ENCODE data around the gene BCL2A1.

Gene BCL2A1

GRCh38 chr15:79990280-79990996 is 19.4 kb upstream of the BCL2A1 start:
- no peak for DNase-seq (ENCODE audit: insufficient read length, low spot score)
- TF ChIP-seq TAF1 (IDR thresholded peaks at IDR 0.05; ENCODE audit: low read depth, low read length) (no peak), SPI1 (IDR thresholded peaks at IDR 0.05; ENCODE audit: low read depth, low read length) (peak; percentile 71), POU2F2 (IDR thresholded peaks at IDR 0.05; ENCODE audit: low read depth, low read length) (no peak), POLR2A (IDR thresholded peaks at IDR 0.05; ENCODE audit: low read depth, low read length) (no peak)
- no peak for FAIRE-seq

- FAIRE-seq (no peak), DNase-seq (ENCODE audit: insufficient read length, low spot score) (no peak)
- TF ChIP-seq TAF1 (IDR thresholded peaks at IDR 0.05; ENCODE audit: low read depth, low read length) (no peak), POLR2AphosphoS5 (IDR thresholded peaks at IDR 0.05; ENCODE audit: low read depth, low read length) (no peak)
Measured at GRCh38 chr15:79989682-79990081, 18.7 kb upstream of the BCL2A1 start.

GRCh38 chr15:79989183-79989582 is 18.2 kb upstream of the BCL2A1 start:
- no peak for DNase-seq (ENCODE audit: insufficient read length, low spot score)
- no peak for FAIRE-seq
- TF ChIP-seq PAX5 (IDR thresholded peaks at IDR 0.05; ENCODE audit: insufficient read depth, low read length, severe bottlenecking) (no peak), TAF1 (IDR thresholded peaks at IDR 0.05; ENCODE audit: low read depth, low read length) (no peak), SPI1 (IDR thresholded peaks at IDR 0.05; ENCODE audit: low read depth, low read length) (no peak), POU2F2 (IDR thresholded peaks at IDR 0.05; ENCODE audit: low read depth, low read length) (no peak), POLR2A (IDR thresholded peaks at IDR 0.05; ENCODE audit: low read depth, low read length) (no peak), POLR2AphosphoS5 (IDR thresholded peaks at IDR 0.05; ENCODE audit: low read depth, low read length) (no peak)

GRCh38 chr15:79988448-79989117 is 17.6 kb upstream of the BCL2A1 start:
- no peak for FAIRE-seq
- DNase-seq (ENCODE audit: insufficient read length, low spot score): no peak
- TF ChIP-seq SPI1 (IDR thresholded peaks at IDR 0.05; ENCODE audit: low read depth, low read length) (no peak), PAX5 (IDR thresholded peaks at IDR 0.05; ENCODE audit: insufficient read depth, low read length, severe bottlenecking) (no peak), POLR2AphosphoS5 (IDR thresholded peaks at IDR 0.05; ENCODE audit: low read depth, low read length) (no peak), POU2F2 (IDR thresholded peaks at IDR 0.05; ENCODE audit: low read depth, low read length) (no peak), TAF1 (IDR thresholded peaks at IDR 0.05; ENCODE audit: low read depth, low read length) (no peak), POLR2A (IDR thresholded peaks at IDR 0.05; ENCODE audit: low read depth, low read length) (no peak)

GRCh38 chr15:79987969-79988368 is 17.0 kb upstream of the BCL2A1 start:
- DNase-seq (ENCODE audit: insufficient read length, low spot score): no peak
- FAIRE-seq: no peak
- no peak for TF ChIP-seq SPI1 (IDR thresholded peaks at IDR 0.05; ENCODE audit: low read depth, low read length)
- TF ChIP-seq POLR2A (IDR thresholded peaks at IDR 0.05; ENCODE audit: low read depth, low read length): no peak
- no peak for TF ChIP-seq PAX5 (IDR thresholded peaks at IDR 0.05; ENCODE audit: insufficient read depth, low read length, severe bottlenecking)
- TF ChIP-seq TAF1 (IDR thresholded peaks at IDR 0.05; ENCODE audit: low read depth, low read length): no peak
- no peak for TF ChIP-seq POU2F2 (IDR thresholded peaks at IDR 0.05; ENCODE audit: low read depth, low read length)
- no peak for TF ChIP-seq POLR2AphosphoS5 (IDR thresholded peaks at IDR 0.05; ENCODE audit: low read depth, low read length)

GRCh38 chr15:79987569-79987955 is 16.6 kb upstream of the BCL2A1 start:
- FAIRE-seq (no peak), DNase-seq (ENCODE audit: insufficient read length, low spot score) (no peak)
- TF ChIP-seq PAX5 (IDR thresholded peaks at IDR 0.05; ENCODE audit: insufficient read depth, low read length, severe bottlenecking) (no peak), POU2F2 (IDR thresholded peaks at IDR 0.05; ENCODE audit: low read depth, low read length) (no peak), POLR2A (IDR thresholded peaks at IDR 0.05; ENCODE audit: low read depth, low read length) (no peak), POLR2AphosphoS5 (IDR thresholded peaks at IDR 0.05; ENCODE audit: low read depth, low read length) (no peak), SPI1 (IDR thresholded peaks at IDR 0.05; ENCODE audit: low read depth, low read length) (no peak), TAF1 (IDR thresholded peaks at IDR 0.05; ENCODE audit: low read depth, low read length) (no peak)

- FAIRE-seq: peak; percentile 90
- no peak for DNase-seq (ENCODE audit: insufficient read length, low spot score)
- peak; percentile 44; the same call in 1 of the 2 replicates for TF ChIP-seq POU2F2 (IDR thresholded peaks at IDR 0.05; ENCODE audit: low read depth, low read length)
- no peak for TF ChIP-seq TAF1 (IDR thresholded peaks at IDR 0.05; ENCODE audit: low read depth, low read length)
- no peak for TF ChIP-seq POLR2A (IDR thresholded peaks at IDR 0.05; ENCODE audit: low read depth, low read length)
- no peak for TF ChIP-seq PAX5 (IDR thresholded peaks at IDR 0.05; ENCODE audit: insufficient read depth, low read length, severe bottlenecking)
- peak; percentile 89 for TF ChIP-seq SPI1 (IDR thresholded peaks at IDR 0.05; ENCODE audit: low read depth, low read length)
- TF ChIP-seq POLR2AphosphoS5 (IDR thresholded peaks at IDR 0.05; ENCODE audit: low read depth, low read length): no peak
Measured at GRCh38 chr15:79981831-79982455, 10.9 kb upstream of the BCL2A1 start.

- DNase-seq (ENCODE audit: insufficient read length, low spot score): no peak
- TF ChIP-seq SPI1 (IDR thresholded peaks at IDR 0.05; ENCODE audit: low read depth, low read length) (peak; percentile 18), POLR2AphosphoS5 (IDR thresholded peaks at IDR 0.05; ENCODE audit: low read depth, low read length) (no peak)
- FAIRE-seq: peak; percentile 66
Measured at GRCh38 chr15:79978655-79979514, 7.9 kb upstream of the BCL2A1 start.

- no peak for DNase-seq (ENCODE audit: insufficient read length, low spot score)
- TF ChIP-seq POLR2A (IDR thresholded peaks at IDR 0.05; ENCODE audit: low read depth, low read length) (no peak), PAX5 (IDR thresholded peaks at IDR 0.05; ENCODE audit: insufficient read depth, low read length, severe bottlenecking) (no peak), POLR2AphosphoS5 (IDR thresholded peaks at IDR 0.05; ENCODE audit: low read depth, low read length) (no peak), SPI1 (IDR thresholded peaks at IDR 0.05; ENCODE audit: low read depth, low read length) (no peak), TAF1 (IDR thresholded peaks at IDR 0.05; ENCODE audit: low read depth, low read length) (no peak), POU2F2 (IDR thresholded peaks at IDR 0.05; ENCODE audit: low read depth, low read length) (no peak)
- FAIRE-seq: no peak
Measured at GRCh38 chr15:79978260-79978654, 7.3 kb upstream of the BCL2A1 start.

Data from GM12891 (cell line).